HG03342 (cell line): ENCODE measurements around the gene FGD4.

Experiments
- ATAC-seq: cut with Tn5 transposase; IDR thresholded peaks from one replicate; pipeline ENCODE4 v1.9.1; 2021; ENCODE audit warnings: mild to moderate bottlenecking, moderate library complexity; ENCODE audit not compliant: unreplicated experiment

FGD4 gene

GRCh38 chr12:32659908-32660440, 260.6 kb downstream of the FGD4 start:
- no peak for ATAC-seq

GRCh38 chr12:32661706-32662105, 262.3 kb downstream of the FGD4 start:
- no peak for ATAC-seq

DNA sequence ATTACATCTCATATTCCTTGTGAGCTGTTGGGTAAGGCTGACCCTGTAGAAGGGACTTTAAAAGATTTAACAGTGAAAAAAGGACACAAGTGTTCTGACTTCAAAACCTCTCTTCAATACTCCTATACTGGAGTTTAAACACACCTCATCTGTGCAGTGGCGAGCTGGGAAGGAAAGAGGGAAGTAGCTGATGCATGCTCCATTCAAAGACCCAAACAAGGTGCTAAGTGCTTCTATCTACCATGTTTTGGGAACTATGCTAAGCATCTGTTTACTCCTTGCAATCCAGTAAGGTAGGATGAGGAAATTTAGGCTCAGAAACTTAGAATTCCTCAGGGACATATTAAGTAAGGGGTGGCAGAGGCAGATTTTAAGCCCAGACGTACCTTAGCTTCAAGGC, 263.3 kb downstream of the FGD4 start:
- ATAC-seq = no peak

GRCh38 chr12:32666018-32666417, 266.7 kb downstream of the FGD4 start:
- ATAC-seq = no peak

DNA sequence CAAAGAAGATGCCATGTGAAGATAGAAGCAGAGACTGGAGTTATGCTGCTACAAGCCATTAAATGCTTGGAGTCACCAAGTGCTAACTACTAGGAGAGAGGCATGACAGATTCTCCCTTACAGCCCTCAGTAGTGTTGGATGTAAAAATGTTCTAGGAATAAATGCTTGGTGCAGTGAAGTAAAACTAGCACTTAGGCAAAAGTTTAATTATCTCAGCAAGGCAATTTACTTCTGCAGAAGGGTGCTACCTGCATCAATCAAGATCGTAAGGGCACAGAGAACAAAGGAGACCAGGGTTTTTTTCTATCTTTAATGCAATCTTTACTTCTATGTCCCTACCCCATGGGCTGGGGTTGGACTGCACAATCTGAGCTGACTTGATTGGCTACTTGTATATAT, 270.2 kb downstream of the FGD4 start:
- ATAC-seq = no peak

DNA sequence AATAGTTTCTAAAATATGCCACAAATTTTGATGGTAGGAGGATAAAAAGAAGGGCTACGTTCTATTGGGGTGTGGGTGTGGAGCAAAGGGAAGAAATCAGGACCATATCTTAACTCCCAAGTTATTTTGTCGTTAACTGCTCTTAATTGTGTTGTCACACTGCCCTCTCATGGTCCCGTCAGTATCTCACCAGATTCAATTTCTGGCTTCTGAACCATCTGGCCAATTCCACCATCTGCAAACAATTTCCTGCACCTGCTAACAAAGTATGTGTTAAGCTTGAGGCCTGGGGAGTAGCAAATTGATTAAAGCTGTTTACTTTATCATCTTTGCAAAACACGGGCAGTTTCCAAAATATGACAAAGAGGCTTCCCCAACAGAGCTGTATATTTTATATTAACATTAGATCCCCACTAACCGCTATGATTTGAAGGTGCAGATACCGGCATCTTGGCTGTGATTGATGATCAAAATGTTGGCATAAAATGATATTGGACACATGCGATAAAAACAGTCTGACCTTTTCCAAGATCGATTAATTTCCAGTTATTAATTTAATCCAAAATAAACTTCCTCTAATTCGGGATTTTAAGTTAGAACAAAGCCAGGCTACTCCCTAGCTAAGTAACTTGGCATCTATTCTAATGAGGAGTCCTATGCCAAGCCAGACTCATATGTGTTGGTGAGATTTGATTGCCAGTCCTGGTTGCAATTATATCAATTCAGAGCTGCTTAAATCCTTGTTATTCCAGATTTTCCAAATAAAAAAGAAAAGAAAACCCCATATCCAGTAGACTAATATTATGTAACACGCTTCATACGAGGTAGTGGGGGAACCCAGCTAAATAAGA, 272.8 kb downstream of the FGD4 start:
- ATAC-seq = no peak

- peak; percentile 95 for ATAC-seq
Observed at GRCh38 chr12:32679091-32679919, 279.9 kb downstream of the FGD4 start, which contains the start of gene DNM1L. DNM1L (plus strand) TSS chr12:32679301; CDS start chr12:32679364, 63 bp downstream.

DNA sequence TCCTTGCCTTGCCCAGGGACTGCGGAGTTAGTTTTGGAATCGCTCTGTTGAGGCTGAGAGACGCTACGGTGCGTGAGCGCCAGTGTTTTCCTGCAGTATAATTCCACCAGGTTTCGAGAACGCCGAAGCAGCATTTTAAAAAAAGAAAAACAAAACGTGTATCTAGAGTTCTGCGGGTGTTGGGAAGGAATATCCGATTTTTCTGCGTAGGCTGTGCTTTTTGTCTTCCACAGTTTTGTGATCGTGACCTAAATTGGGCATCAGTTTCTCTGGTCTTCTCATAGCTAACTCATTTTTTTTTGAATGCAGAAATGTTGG, 280.5 kb downstream of the FGD4 start:
- ATAC-seq = peak; percentile 17

DNA sequence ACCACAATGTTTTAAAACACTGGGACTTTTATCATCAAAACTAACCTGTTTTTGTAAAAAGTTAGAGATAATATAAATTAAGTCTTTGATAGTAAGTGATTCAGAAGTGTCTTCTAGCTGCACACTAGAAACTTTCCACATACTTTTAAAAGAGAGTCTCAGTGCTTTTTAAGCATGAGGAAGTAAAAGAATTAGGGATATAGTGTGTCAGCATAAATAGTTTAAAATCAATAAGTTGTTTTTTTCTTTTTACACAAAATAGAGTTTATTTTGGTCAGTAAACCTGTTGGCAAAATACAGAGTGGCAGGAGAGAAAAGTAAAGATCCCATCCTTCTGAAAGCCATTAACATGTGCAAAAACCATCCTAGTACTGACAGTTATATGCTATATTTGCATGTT, 281.4 kb downstream of the FGD4 start:
- no peak for ATAC-seq

- no peak for ATAC-seq
Observed at GRCh38 chr12:32681272-32681671, 281.9 kb downstream of the FGD4 start.

DNA sequence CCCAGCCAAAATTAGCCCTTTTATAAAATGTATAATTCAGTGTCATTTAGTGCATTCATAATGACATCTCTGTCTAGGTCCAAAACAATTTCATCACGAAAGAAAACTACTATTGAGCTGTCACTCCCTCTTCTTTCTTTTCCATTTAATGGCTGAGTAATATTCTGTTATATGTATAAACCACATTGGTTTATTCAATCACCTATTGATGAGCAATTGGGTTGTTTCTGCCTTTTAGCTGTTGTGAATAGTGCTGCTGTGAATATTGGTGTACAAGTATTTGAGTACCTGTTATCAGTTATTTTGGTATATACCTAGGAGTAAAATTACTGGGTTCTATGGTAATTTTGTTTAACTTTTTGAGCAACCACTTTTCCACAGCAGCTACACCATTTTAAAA, 287.0 kb downstream of the FGD4 start:
- no peak for ATAC-seq

DNA sequence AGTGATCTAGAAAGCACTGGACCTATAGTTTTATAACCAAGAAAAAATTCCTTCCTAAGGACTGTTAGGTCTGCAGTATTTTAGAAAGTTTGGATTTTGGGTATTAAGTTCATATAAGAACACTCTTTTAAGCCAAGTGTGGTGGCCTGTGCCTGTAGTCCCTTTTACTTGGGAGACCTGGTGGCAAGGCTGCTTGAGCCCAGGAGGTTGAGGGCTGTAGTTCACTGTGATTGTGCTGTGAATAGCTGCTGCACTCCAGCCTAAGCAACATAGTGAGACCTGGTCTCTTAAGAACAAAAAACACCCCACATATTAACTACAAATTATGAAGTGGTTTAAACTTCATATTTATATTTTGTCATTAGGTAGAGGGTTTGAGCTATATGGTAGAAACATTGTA, 289.4 kb downstream of the FGD4 start:
- ATAC-seq = no peak

- ATAC-seq = no peak
Observed at GRCh38 chr12:32690927-32691326, 291.6 kb downstream of the FGD4 start.

GRCh38 chr12:32692358-32692757, 293.0 kb downstream of the FGD4 start:
- no peak for ATAC-seq

DNA sequence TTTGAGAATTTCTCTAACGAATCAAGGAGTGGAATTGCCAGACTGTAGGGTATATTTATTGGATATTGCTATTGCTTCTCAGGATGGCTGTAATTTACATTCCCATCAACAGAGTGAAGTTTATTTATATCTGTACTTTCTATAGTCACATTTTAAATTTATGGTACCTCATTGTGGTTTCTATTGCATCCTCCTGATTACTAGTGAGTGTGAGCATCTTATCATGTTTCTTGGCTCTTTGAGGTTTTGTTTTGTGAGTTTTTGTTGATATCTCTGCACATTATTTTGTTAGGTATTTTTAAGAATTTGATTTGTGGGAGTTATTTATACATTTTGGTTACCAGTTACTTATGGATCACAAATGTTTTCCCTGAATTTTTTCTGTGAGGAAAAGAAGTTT, 293.7 kb downstream of the FGD4 start:
- no peak for ATAC-seq
